NT2/D1 (cell line): ENCODE results near the gene SORCS3.

Source experiments
- SUZ12 ChIP-seq: IDR thresholded peaks from 2 replicates; pipeline ENCODE4 v1.6.1; 2011; ENCODE audit not compliant: insufficient read length, insufficient read depth; ENCODE audit errors: extremely low read depth
- YY1 ChIP-seq: IDR thresholded peaks from 2 replicates; pipeline ENCODE4 v1.6.1; 2011; ENCODE audit not compliant: insufficient read length, insufficient read depth
- ZNF274 ChIP-seq: IDR thresholded peaks from 2 replicates; pipeline ENCODE4 v1.6.1; 2011; ENCODE audit warnings: mild to moderate bottlenecking, low read depth, low read length

DNA sequence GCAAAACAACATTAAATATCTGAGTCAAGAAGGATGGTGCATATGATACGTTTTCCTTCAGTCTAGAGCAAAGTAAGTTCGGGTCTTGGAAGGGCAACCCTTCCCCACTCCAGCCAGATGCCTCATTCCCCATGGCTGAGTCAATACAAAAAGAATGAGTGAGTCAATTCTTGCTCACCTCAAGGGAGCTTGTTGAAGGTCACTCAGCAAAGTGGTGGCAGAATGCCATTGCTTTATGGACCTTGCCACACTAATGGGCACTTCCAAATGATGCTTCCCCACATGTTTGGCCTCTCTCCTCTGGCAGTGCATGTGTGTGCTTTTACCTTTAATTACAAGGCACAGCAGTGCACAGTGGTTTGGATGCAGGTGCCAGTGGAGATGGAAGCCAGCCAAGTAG lies 296.5 kb downstream of the SORCS3 start:
- TF ChIP-seq YY1 (no peak), SUZ12 (no peak), ZNF274 (no peak)
